ENCODE measurements around the gene PRR7. TPM values are rescaled to one million over a fixed set of nuclear protein-coding genes. Genes with fewer than 3 reads are reported as not detected.

Gene PRR7
- total and polyA plus RNA-seq, 4 donors, result 0.17 to 1.4 (median 0.49) TPM

GRCh38 chr5:177489119-177489716 is 42.6 kb downstream of the PRR7 start:
- Histone ChIP-seq H3K27ac (ENCODE audit: low read depth in 1 of 2, low read length in 2 of 2) (no peak overlapping the region), H3K4me1 (ENCODE audit: control insufficient read depth in 4 of 4, insufficient read depth in 4 of 4, low read length in 3 of 4) (no peaks in the 10 kb centered on the region), H3K9me3 (ENCODE audit: control insufficient read depth in 4 of 4, low read length in 3 of 4) (no peaks in the 10 kb centered on the region), H3K4me3 (ENCODE audit: low read depth in 1 of 3, low read length in 3 of 3) (no peak overlapping the region), H3K27me3 (ENCODE audit: control insufficient read depth in 4 of 4, insufficient read depth in 4 of 4, low read length in 3 of 4) (no peaks in the 10 kb centered on the region), H3K36me3 (ENCODE audit: control insufficient read depth in 4 of 4, insufficient read depth in 3 of 4, low read depth in 1 of 4, low read length in 3 of 4) (peaks cover 0 to 4% (median under 1%) of the 10 kb centered on the region in 4 donors), H3K9ac (ENCODE audit: low read depth in 1 of 2, low read length in 2 of 2) (no peak overlapping the region)
- no peak for DNase-seq (ENCODE audit: low spot score)
- TF ChIP-seq EGR1 (IDR thresholded peaks at IDR 0.05; ENCODE audit: low read depth in 2 of 2) (no peak), GABPA (IDR thresholded peaks at IDR 0.05 in 1 of 2, conservative IDR thresholded peaks at IDR 0.05 in 1 of 2) (no peak), FOXA2 (IDR thresholded peaks at IDR 0.05) (no peak), HNF4G (IDR thresholded peaks at IDR 0.05) (no peak), HNF4A (conservative IDR thresholded peaks at IDR 0.05) (no peak), RAD21 (IDR thresholded peaks at IDR 0.05) (no peak), ZBTB33 (IDR thresholded peaks at IDR 0.05) (no peak), FOXA1 (IDR thresholded peaks at IDR 0.05) (no peak), CTCF (IDR thresholded peaks at IDR 0.05; ENCODE audit: low read depth, low read length, missing input control) (no peak)
- 81% methylated on average over 26 of the region's 26 CpGs for WGBS

GRCh38 chr5:177490311-177490991 is 43.8 kb downstream of the PRR7 start:
- DNase-seq (ENCODE audit: low spot score), result no peak
- Histone ChIP-seq H3K27me3 (ENCODE audit: control insufficient read depth in 4 of 4, insufficient read depth in 4 of 4, low read length in 3 of 4) (no peaks in the 10 kb centered on the region), H3K36me3 (ENCODE audit: control insufficient read depth in 4 of 4, insufficient read depth in 3 of 4, low read depth in 1 of 4, low read length in 3 of 4) (peaks cover 0 to 4% (median under 1%) of the 10 kb centered on the region in 4 donors), H3K4me1 (ENCODE audit: control insufficient read depth in 4 of 4, insufficient read depth in 4 of 4, low read length in 3 of 4) (peaks cover 0 to 4% (median 0%) of the 10 kb centered on the region in 4 donors), H3K4me3 (ENCODE audit: low read depth in 1 of 3, low read length in 3 of 3) (no peak overlapping the region), H3K27ac (ENCODE audit: low read depth in 1 of 2, low read length in 2 of 2) (no peak overlapping the region), H3K9ac (ENCODE audit: low read depth in 1 of 2, low read length in 2 of 2) (no peak overlapping the region), H3K9me3 (ENCODE audit: control insufficient read depth in 4 of 4, low read length in 3 of 4) (no peaks in the 10 kb centered on the region)
- TF ChIP-seq JUND (IDR thresholded peaks at IDR 0.05), result no peak
- TF ChIP-seq FOXA2 (IDR thresholded peaks at IDR 0.05), result no peak
- TF ChIP-seq TAF1 (conservative IDR thresholded peaks at IDR 0.05), result no peak
- TF ChIP-seq MAX (IDR thresholded peaks at IDR 0.05), result no peak
- no peak for TF ChIP-seq CTCF (IDR thresholded peaks at IDR 0.05; ENCODE audit: low read depth, low read length, missing input control)
- no peak for TF ChIP-seq REST (IDR thresholded peaks at IDR 0.05)
- no peak for TF ChIP-seq RAD21 (IDR thresholded peaks at IDR 0.05)
- no peak for TF ChIP-seq GABPA (IDR thresholded peaks at IDR 0.05 in 1 of 2, conservative IDR thresholded peaks at IDR 0.05 in 1 of 2)
- TF ChIP-seq YY1 (IDR thresholded peaks at IDR 0.05), result no peak
- TF ChIP-seq HNF4G (IDR thresholded peaks at IDR 0.05), result no peak
- no peak for TF ChIP-seq NR2F2 (IDR thresholded peaks at IDR 0.05)
- TF ChIP-seq ZBTB33 (IDR thresholded peaks at IDR 0.05), result no peak
- no peak for TF ChIP-seq FOXA1 (IDR thresholded peaks at IDR 0.05)
- no peak for TF ChIP-seq RXRA (IDR thresholded peaks at IDR 0.05)
- TF ChIP-seq HNF4A (conservative IDR thresholded peaks at IDR 0.05), result no peak
- TF ChIP-seq ATF3 (IDR thresholded peaks at IDR 0.05), result no peak
- no peak for TF ChIP-seq SP1 (IDR thresholded peaks at IDR 0.05)
- no peak for TF ChIP-seq EGR1 (IDR thresholded peaks at IDR 0.05; ENCODE audit: low read depth in 2 of 2)
- 89% methylated on average over 15 of the region's 15 CpGs for whole genome bisulfite sequencing

Data from liver (tissue), 9 donors.